A204.1 (cell line): ENCODE measurements around the gene SUPT5H.
"Not testable (repeated sequence)": the region's sequence is repeated elsewhere in the genome, so short reads cannot be mapped to it uniquely, and the experiment has no call there.

ENCODE experiments used
- FAIRE-seq: peaks from 2 replicates; lab custom pipeline; 2012; peaks lifted over from hg19 to GRCh38; lab: Jason Lieb, UNC

The SUPT5H gene

DNA sequence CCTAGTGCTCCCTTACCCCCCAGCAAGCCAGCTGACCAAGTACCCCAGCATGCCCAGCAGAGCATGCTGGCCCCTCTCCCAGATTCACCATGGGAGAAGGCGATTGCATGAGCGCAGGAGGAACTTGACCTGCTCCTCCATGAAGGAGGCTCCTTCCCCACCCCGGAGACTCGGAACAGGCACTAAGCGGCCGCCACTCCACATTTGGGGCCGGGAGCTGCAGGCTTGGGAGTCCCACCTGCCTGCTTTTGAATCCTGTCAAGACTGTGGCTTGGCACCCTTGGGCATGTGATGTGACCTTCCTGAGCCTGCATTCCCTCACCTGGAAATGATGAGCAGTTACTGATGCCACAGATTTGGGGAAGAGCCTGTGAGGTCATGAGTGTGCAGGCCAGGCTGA is 22.6 kb downstream of the SUPT5H start:
- no peak for FAIRE-seq

DNA sequence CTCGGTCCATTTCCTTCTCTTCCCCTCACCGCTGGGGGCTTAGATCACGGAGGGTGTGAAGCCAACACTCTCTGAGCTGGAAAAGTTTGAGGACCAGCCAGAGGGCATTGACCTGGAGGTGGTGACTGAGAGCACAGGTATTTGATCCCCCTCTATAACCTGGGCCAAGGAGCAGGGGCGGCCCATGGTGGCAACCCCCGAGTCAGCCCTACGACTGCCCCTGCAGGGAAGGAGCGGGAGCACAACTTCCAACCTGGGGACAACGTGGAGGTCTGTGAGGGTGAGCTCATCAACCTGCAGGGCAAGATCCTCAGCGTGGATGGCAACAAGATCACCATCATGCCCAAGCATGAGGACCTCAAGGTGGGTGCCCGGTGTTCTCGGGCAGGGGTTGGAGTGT is 23.7 kb downstream of the SUPT5H start:
- no peak for FAIRE-seq

DNA sequence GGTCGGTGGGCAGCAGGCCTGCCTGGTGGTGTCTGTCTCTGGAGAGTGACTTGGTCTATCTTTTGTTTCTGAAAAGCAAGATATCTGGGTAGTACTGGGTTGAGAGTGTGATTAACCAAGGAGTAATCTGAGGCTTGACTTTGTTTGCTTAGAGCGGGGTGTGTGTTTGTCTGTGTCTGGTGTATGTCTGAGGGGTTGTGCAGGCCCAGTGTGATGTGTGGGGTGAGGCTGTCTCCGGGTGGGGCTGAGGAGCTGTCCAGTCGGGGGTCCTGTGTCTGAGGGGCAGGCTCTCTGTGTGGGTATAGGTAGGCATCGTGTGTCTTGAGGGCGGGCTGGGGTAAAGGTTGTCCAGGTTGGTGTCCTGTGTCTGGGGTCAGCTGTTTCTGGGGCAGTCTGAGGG is 24.2 kb downstream of the SUPT5H start:
- no peak for FAIRE-seq

DNA sequence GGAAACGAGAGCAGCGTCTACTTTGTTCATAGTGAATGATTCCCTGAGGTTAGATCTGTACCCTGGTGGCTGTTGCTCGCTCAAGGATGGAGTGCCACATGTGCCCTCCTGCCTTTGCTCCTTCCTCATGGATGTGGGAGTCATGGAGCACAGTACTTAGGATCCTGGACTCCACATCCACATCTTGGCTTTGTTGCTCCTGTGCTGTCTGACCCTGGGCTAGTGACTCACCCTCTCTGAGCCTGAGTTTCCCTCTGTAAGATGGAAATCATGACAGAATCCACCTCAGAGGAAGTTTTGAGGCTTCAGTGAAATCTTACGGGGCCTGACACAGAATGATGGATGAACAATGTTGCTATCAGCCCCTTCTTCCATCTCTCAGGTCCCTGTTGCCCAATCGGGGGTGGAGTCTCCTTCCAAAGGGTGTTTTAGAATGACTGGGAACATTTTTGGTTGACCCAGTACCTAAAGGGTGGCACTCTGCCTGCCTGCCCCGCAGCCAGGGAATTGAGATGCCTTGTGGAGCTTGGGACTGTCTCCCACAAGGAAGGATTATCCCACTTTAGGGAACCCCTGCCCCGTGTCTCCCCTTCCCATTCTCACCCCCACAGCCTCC is 25.4 kb downstream of the SUPT5H start:
- no peak for FAIRE-seq

- FAIRE-seq: no peak
These were observed 26.6 kb downstream of the SUPT5H start for GRCh38 chr19:39471756-39472536.

DNA sequence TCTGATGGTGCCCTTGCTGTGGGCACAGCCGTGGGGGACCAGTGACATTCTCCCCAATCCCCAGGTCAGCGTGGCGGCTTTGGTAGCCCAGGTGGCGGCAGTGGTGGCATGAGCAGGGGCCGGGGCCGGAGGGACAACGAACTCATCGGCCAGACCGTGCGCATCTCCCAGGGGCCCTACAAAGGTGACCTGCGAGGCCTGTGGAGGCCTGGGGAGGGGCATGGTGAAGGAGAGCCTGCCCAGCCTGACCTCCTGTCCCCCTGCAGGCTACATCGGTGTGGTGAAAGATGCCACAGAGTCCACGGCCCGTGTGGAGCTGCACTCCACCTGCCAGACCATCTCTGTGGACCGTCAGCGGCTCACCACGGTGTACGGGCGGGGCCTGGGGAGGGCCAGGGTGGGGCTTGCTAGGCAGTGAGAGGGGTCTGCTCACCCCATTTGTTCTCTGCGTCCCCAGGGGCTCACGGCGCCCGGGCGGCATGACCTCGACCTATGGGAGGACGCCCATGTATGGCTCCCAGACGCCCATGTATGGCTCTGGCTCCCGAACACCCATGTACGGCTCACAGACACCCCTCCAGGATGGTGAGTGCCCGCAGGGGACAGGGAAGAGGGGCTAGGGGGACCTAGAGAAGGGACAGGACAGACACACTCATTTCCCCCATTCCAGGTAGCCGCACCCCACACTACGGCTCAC is 27.5 kb downstream of the SUPT5H start:
- FAIRE-seq: no peak

GRCh38 chr19:39473443-39473960 is 28.1 kb downstream of the SUPT5H start:
- FAIRE-seq: no peak

DNA sequence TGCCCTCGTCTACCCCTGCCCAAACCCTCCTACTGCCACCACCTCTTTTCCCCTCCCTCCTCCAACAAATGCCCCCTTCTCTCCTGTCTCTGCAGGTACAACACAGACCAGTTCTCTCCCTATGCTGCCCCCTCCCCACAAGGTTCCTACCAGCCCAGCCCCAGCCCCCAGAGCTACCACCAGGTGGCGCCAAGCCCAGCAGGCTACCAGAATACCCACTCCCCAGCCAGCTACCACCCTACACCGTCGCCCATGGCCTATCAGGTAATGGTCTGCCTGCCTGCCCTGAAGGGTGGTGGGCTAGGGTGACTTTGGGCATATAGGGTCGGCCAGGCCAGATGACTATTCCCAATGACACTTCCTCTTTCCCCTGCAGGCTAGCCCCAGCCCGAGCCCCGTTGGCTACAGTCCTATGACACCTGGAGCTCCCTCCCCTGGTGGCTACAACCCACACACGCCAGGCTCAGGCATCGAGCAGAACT is 28.8 kb downstream of the SUPT5H start:
- FAIRE-seq: no peak

DNA sequence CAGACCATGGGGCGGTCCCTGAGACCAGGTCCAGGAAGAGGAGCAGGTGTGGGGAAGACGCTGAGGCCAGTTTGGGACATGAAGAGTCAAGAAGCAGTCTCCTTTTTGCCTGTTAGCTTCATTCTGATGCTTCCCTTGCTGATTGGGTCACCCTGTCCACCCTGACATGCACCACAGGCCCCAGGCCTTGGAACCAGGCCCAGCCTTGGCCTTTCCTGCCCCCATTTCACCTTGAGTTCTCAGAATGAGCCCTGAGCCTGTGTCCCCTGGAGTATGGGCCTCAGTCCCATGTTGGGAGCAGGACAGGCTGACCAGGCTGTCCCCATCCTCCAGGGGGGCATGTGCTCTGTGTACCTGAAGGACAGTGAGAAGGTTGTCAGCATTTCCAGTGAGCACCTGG is 30.4 kb downstream of the SUPT5H start:
- no peak for FAIRE-seq

GRCh38 chr19:39479319-39479801 is 34.0 kb downstream of the SUPT5H start:
- FAIRE-seq: not testable (repeated sequence)

DNA sequence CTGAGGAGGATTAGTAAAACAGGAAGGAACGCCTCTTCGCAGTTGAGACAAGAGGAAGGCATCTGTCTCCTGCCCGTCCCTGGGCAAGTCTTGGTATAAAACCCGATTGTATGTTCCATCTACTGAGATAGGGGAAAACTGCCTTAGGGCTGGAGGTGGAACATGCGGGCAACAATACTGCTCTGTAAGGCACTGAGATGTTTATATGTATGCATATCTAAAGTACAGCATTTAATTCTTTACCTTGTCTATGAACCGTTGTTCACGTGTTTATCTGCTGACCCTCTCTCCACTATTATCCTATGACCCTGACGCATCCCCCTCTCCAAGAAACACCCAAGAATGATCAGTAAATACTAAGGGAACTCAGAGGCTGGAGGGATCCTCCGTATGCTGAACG is 34.5 kb downstream of the SUPT5H start:
- no peak for FAIRE-seq

- peak; percentile 51 for FAIRE-seq
These were observed 35.2 kb downstream of the SUPT5H start, which contains the start of gene TIMM50 for GRCh38 chr19:39480337-39481228. TIMM50 (plus strand) TSS chr19:39480838; CDS start chr19:39480854, 16 bp downstream.

DNA sequence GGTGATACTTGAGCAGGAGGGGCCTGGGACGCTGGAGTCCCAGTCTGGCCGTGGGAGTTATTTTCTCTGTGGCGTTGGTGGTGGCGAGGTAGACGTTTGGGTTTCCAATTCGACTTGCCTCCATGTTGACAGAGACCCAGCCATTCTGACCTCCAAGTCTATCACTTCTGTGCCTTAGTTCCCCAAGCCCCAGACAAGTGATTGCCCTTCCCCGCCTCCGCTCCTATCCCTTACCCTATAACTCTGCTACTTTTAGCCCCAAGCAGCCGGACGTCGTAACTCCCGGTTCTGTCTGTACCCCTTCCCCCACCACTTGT is 35.8 kb downstream of the SUPT5H start:
- FAIRE-seq: no peak

DNA sequence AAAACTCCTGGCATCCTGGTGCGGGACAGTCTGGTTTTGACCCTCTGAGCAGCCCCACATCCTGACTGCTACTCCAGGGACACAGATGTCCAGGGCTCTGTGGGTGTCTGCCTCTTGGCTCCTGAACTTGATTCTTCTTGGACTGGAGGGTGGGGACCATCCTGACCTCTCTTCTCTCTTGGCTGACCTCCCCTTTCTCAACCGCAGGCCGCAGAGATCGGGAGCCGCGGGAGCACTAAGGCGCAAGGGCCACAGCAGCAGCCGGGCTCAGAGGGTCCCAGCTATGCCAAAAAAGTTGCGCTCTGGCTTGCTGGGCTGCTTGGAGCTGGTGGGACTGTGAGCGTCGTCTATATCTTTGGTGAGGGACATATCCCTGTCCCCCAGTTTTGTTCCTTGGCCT is 36.3 kb downstream of the SUPT5H start:
- FAIRE-seq: no peak

DNA sequence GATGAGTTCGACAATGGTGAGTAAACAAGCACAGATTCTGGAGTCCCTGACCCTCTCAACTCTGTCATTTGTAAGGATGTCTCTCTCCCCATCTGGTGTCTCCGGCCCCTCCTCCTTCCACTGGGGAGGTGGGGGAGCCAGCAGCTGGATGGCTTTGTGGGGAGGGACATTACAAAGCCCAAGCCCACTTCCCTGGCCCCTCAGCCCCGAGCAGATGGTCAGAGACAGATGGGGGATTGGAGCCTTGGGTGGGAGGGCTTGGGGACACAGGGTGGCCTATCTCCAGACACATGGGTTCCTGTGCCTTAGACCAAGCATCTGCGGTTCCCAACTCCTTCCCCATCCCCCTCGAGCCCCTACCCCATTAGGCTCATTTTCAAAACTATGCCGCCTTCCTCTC is 37.8 kb downstream of the SUPT5H start:
- FAIRE-seq: no peak

- FAIRE-seq: no peak
These were observed 44.4 kb downstream of the SUPT5H start for GRCh38 chr19:39489756-39490155.

DNA sequence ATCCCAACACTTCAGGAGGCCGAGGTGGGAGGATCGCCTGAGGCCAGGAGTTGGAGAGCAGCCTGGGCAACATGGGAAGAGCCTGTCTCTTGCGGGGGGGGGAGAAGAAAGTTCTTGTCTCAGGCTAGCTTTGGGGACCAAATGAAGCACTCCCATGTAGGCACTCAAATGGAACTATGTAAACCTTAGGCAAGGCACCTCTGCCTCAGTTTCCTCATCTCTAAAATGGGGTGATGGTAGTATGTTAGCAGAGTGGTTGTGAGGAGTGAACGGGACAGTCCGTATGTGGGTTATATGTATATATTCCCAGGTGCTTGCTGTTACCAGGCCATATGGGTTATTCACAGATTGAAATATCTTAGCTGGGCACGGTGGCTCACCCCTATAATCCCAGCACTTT is 46.8 kb downstream of the SUPT5H start:
- no peak for FAIRE-seq

- no peak for FAIRE-seq
These were observed 47.4 kb downstream of the SUPT5H start for GRCh38 chr19:39492788-39493187.

DNA sequence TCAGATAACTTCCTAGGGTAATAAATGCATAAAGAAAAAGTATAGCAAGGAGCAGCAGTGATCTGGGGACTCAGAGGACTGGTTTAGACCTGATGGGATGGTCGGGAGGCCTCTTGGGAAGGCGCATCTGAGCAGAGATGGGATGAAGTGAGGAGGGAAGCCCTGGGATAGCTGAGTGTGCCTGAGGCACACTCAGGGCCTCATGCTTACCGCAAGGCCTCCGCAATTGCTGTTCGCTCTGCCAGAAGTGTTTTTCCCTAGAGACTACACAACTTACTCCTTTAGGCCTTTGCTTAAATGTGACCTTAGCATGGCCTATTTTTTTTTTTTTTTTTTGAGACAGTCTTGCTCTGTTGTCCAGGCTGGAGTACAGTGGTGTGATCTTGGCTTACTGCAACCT is 49.3 kb downstream of the SUPT5H start:
- FAIRE-seq: no peak

DNA sequence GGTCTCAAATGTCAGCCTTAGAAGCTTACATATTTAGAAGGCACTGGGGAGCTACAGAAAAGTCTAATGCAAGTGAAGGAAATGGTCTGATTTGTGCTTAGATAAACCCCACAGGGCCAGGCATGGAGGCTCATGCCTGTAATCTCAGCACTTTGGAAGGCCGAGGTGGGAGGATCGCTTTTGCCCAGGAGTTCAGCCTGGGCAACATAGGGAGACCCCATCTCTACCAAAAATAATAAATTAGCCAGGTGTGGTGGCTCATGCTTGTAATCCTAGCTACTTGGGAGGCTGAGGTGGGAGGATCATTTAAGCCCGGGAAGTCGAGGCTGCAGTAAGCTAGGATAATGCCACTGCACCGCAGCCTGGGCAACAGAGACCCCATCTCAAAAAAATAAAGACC is 50.7 kb downstream of the SUPT5H start:
- FAIRE-seq: no peak

DNA sequence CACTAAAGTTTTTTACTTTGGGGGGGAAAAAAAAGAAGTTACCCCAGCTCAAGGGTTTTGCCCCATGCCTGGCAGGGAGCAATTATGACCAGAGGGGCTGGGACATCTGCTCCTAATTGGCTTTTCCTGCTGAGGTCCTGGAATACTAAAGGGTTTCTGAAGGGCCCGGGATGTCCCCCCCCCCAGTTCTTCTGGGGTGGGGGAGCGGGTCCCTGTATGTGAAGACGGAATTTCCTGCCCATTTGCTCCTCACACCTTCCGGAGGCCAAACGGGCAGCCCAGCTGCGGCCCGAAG is 52.3 kb downstream of the SUPT5H start:
- no peak for FAIRE-seq
